HG02610 (cell line): Measurements from ENCODE around the gene RPH3AL.
"Not testable (repeated sequence)": the region's sequence is repeated elsewhere in the genome, so short reads cannot be mapped to it uniquely, and the experiment has no call there.

Experiments used
- ATAC-seq: cut with Tn5 transposase; IDR thresholded peaks from one replicate; pipeline ENCODE4 v1.9.1; 2021; ENCODE audit warnings: mild to moderate bottlenecking, moderate library complexity; ENCODE audit not compliant: unreplicated experiment

The RPH3AL gene

GRCh38 chr17:228951-229708 lies 123.5 kb downstream of the RPH3AL start:
- no peak for ATAC-seq

- no peak for ATAC-seq
These were observed 124.5 kb downstream of the RPH3AL start for GRCh38 chr17:227946-228615.

- no peak for ATAC-seq
These were observed 125.3 kb downstream of the RPH3AL start for GRCh38 chr17:227078-227945.

GRCh38 chr17:226108-227077 lies 126.2 kb downstream of the RPH3AL start:
- ATAC-seq = no peak

GRCh38 chr17:225551-225950 lies 127.1 kb downstream of the RPH3AL start:
- no peak for ATAC-seq

- ATAC-seq = not testable (repeated sequence)
These were observed 128.0 kb downstream of the RPH3AL start for GRCh38 chr17:224576-224975.

- no peak for ATAC-seq
These were observed 128.7 kb downstream of the RPH3AL start for GRCh38 chr17:223723-224471.

- ATAC-seq = no peak
These were observed 130.4 kb downstream of the RPH3AL start for GRCh38 chr17:222172-222571.

- no peak for ATAC-seq
These were observed 132.9 kb downstream of the RPH3AL start for GRCh38 chr17:219696-220095.

- no peak for ATAC-seq
These were observed 134.0 kb downstream of the RPH3AL start for GRCh38 chr17:218432-219110.

- no peak for ATAC-seq
These were observed 136.0 kb downstream of the RPH3AL start for GRCh38 chr17:216625-217024.

GRCh38 chr17:215563-216478 lies 136.8 kb downstream of the RPH3AL start:
- not testable (repeated sequence) for ATAC-seq

- no peak for ATAC-seq
These were observed 137.7 kb downstream of the RPH3AL start for GRCh38 chr17:214881-215331.

GRCh38 chr17:213286-214105 lies 139.1 kb downstream of the RPH3AL start:
- no peak for ATAC-seq

- no peak for ATAC-seq
These were observed 142.2 kb downstream of the RPH3AL start for GRCh38 chr17:210402-210801.

GRCh38 chr17:208429-208828 lies 144.2 kb downstream of the RPH3AL start:
- ATAC-seq = no peak

- ATAC-seq = no peak
These were observed 144.8 kb downstream of the RPH3AL start for GRCh38 chr17:207775-208174.
